Hindlimb muscle (tissue), 1 donor: ENCODE results near the gene ELOB. TPM values are rescaled to one million over a fixed set of nuclear protein-coding genes. Genes with fewer than 3 reads are reported as not detected.

Source experiments
- DNase-seq: peaks from one replicate; pipeline ENCODE4 v3.0.0-alpha.2; 2013
- polyA plus RNA-seq: library from polyadenylated mRNA; unstranded; fragments of 120-200 nt; gene quantifications from one replicate; pipeline ENCODE4 v1.2.1, GENCODE V29; 2013; ENCODE audit not compliant: insufficient read length

The ELOB gene
- polyA plus RNA-seq, 1 donor, result 148 TPM

DNA sequence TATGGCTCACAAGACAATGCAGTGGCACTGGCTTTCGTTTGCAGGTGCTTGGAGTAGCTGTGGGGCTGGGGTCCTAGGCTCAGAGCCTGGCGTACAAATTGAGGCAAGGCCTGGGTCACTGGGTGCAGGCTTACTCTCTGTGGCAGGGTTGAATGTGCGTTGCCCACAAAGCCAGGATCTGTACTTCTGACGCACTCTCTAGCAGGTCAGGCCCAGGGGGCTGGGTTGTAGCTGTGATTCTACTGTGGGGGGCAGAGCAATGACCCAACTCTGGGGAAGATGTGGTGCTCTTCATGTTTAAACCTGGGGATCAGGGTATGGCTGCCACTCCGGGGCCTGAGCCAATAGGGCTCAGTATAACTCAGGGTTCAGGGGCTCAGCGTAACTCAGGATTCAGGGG lies 33.6 kb upstream of the ELOB start:
- DNase-seq, result no peak

DNA sequence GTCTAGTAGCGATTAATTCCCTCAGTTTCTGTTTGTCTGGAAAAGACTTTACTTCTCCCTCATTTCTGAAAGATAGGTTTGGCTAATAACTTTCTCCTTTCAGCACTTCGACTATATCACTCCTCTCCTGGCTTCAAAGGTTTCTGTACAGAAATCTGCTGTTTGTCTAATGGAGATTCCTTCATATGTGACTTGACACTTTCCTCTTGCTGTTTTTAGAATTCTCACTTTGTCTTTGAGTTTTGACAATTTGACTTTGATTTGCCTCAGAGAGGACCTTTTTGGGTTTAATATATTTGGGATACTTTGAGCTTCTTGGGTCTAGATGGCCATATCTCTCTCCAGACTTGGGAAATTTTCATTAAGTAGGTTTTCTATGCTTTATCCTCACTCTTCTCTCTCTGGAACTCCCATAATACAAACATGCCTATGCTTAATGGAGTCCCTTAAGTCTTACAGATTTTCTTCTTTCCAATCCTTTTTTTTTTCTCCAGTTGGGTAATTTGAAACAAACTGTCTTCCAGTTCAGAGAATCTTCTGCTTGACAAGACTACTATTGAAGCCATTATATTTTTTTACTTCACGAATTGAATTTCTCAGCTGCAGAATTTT lies 32.2 kb upstream of the ELOB start:
- DNase-seq, result no peak

DNA sequence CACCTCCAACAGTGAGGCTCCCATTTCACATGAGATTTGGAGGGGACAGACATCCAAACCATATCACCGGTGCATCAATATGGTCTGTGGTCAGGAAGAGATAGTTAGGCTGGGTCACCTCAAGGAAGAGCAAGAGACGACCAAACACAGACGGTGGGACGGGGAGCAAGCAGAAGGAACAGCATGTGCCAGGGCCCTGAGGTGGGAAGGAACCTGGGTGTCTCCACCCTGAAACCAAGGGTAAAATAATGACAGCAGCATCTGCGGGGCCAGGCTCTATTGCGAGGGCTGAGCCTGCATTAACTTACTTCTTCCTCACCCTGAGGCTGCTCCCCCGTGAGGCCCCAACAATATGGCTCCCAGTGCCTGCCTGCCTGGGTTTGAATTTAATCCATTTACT lies 31.1 kb upstream of the ELOB start:
- no peak for DNase-seq

DNA sequence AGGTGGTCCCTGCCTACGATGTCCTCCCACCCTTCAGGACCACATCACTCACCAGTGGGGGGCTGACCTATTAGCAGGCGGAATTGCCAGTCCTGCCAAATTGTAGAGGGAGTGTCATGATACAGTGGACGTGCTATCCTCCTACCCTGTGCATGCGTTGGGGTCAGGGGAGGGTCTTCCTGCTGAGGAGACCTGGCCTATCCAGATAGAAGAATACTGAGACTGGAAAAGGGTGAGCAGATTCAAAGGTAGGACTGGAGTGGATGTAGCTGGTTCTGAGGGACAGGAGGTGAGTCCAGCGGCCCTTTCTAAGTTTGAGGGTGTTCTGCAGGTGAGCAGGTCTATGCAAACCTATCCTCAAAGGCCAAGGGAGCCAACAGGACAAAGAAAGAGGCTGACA lies 29.2 kb upstream of the ELOB start:
- DNase-seq, result no peak

DNA sequence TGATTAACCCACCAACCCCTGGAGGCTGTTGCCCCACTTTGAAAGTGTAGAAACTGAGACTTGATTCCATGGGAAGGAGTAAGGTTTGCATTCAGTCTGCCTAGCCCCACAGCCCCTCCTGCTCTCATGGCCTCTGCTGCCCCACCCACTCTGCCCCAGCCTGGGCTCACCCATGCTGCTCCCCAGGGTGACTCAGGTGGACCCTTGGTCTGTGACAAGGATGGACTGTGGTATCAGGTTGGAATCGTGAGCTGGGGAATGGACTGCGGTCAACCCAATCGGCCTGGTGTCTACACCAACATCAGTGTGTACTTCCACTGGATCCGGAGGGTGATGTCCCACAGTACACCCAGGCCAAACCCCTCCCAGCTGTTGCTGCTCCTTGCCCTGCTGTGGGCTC lies 27.6 kb upstream of the ELOB start:
- DNase-seq, result no peak

DNA sequence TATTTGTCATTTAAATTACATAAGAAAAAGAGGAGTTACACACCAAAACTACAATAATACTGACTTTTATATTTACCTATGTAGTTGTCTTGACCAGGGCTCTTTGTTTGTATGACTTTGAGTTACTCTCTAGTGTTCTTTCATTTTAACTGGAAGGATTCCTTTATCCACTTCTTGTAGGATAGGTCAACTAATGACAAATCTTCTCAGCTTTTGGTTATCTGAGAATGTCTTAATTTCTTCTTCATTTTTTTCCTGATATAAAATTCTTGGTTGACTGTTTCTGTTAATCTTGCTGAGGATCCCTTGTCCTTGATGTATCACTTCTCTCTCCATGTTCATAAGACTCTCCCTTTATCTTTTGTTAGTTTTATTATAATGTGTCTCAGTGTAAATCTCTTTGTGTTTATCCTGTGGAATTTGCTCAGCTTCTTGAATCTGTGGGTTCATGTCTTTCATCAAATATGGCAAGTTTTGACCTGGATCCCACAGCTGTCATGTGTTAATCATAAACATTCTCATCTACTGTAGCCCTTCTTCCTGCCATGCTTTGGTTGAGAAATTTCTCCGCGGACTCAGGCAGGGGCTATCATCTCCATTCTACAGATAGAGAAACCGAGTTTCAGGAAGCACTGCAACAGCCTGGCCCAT lies 26.6 kb upstream of the ELOB start:
- DNase-seq, result no peak

DNA sequence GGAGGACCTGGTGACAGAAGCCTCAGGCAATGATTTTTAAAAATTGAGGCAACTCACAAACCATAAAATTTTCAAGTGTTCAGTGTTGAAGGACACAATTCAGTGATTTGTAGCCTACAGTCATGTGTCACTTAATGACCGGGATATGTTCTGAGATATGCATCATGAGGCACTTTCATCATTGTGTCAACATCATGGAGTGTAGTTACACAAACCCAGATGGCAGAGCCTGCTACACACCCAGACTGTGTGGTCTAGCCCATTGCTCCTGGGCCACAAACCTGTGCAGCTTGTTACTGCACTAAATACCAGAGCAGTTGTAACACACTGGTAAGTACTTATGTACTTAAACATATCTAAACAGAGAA lies 22.8 kb upstream of the ELOB start:
- no peak for DNase-seq

DNA sequence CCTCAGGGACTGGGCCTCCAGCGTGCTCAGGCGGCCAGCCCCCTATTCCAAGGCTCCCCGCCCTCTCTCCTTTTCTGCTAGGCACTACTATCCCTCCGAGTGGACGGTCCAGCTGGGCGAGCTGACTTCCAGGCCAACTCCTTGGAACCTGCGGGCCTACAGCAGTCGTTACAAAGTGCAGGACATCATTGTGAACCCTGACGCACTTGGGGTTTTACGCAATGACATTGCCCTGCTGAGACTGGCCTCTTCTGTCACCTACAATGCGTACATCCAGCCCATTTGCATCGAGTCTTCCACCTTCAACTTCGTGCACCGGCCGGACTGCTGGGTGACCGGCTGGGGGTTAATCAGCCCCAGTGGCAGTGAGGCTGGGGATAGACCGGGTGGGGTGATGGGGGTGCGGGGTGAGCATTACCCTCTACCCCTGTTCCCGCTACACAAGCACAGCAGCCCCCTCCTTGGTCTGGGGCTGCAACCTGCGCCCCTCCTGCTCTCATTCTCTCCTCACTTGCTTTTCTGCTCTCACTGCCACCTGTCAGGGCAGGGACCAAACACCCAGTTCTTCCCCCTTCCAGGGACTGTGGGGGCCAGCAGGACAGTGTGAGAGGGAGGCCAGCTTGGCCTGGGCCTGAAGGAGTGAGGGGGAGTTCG lies 22.3 kb upstream of the ELOB start:
- DNase-seq, result no peak

DNA sequence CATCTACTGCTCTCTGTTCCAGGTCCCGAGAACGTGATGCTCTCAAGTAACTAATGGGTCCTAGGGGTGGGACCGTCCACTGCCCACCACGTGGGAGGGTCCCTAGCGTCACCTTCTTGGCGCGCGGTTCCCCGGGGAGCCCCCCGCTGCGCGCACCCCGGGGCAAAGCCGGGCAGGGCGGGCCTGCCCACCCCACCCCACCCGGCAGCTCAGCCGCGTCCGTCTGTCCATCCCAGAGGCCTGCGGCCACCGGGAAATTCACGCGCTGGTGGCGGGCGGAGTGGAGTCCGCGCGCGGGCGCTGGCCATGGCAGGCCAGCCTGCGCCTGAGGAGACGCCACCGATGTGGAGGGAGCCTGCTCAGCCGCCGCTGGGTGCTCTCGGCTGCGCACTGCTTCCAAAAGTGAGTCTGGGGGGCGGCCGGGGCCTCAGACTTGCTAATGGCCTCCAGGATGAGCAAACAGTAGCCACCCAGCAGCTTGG lies 21.7 kb upstream of the ELOB start:
- no peak for DNase-seq

DNA sequence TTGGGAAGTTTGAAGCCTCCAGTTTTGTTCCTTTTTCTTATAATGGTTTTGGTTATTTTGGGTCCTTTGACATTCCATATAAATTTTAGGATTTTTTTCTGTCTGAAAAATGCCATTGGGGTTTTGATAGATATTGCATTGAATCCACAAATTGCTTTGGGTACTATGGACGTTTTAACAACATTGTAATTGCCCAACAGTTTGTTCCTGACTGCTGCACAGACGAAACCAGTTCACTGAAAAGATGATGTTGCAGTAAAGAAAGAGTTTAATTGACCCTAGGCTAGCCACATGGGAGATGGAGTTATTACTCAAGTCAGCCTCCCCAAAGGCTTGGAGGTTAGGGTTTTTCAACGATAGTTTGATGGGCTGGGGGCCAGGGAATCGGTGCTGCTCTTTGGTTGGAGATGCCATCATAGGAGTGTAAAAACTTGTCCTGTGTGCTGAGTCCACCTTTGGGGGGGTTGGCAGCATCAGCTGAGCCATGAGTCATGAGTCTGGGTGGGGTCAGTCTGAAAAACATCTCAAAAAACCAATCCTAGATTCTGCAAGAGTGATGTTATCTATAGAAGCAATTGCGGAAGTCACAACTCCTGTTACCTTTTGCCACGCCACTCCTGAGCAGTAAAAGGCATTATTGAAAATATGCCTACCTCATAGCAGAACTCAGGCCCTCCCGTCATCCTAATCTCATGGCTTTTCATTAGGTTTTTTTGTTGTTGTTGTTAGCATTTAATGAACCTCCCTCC lies 18.5 kb upstream of the ELOB start:
- no peak for DNase-seq

DNA sequence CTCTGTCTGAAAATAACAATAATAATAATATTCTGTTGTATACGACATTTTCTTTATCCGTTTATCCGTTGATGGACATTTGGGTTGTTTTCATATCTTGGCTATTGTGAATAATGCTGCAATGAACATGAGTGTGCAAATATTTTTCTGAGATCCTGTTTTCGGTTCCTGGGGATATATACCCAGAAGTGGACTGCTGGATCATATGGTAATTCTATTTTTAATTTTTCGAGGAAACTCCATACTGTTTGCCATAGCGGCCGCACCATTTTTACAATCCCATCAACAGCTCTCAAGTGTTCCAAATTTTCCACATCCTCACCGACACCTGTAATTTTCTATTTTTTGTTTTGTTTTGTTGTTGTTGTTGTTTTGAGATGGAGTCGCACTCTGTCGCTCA lies 15.9 kb upstream of the ELOB start:
- no peak for DNase-seq

DNA sequence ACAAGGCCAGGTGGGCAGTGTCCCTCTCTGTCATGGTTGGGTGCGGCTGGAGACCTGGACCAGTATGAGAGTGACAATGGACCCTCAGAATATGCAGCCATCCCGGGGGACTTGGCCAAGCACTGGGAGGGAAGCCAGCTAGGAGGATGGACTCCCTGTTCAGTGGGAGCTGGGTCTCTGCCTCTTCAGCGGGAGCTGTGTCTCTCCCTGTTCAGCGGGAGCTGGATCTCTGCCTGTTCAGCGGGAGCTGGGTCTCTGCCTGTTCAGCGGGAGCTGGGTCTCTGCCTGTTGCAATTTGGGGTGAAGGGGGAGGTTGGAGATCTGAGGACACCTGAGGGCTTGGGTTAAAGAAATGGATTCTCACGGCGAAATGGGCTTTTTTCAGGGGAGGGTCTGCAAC lies 14.1 kb upstream of the ELOB start:
- no peak for DNase-seq

DNA sequence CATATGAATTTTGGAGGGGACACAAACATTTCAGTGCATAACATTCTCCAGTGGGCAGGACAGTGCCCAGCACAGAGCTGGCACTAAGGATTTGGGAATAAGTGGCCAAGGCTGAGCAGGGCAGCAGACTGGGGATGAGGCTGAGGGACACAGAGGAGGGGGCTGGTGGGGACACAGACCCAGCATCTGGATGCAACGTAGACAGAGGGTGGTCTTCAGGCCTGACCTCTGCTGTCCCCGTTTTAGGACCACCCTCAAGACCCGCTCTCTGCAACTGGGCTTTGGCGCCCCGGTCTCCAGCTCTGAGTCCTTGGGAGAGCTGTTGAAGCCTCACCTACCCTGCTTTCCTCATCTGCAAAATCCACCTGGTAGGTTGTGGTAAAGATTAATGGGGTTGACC lies 13.6 kb upstream of the ELOB start:
- DNase-seq, result no peak

DNA sequence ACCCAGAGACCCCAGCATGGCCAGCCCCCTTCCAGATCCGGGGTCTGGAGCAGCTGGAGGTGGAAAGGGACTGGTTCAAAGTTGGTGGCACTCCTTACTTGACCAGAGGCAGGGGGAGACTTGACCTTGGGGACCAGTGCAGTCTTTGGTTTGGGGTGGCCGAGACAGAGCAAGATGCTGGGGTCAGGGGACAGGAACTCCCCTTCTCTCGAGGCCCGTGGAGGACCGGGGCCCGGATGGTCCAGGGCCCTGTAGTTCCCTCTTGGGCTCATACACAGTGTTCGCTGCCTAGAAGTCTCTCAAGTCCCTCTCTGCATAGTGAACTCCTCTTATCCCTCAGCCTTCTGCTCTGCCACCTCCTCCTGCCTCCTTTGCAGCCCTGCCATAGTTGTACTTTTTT lies 10.9 kb upstream of the ELOB start:
- no peak for DNase-seq

DNA sequence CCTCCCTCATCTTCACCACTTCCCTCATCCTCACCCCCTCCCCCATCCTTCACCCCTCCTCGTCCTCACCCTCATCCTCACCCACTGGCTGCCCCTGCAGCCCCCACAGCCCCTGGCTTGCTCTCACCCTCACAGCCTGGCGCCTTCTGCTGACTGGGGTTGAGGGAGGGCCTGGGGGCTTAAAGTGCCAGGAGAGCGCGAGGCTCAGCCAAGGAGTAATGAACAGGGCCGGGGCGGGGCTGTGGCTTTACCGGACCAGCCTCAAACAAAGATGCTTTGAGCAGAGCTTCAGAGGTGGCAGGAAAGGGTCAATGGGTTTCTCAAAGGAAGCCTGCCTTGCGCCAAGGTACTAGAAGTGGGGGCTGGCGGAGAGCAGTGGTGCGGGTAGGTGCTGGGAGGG lies 10.3 kb upstream of the ELOB start, which contains the start of gene PRSS33:
Gene PRSS33 (minus strand): TSS at position 155 of the 400 bp plus-strand sequence. CDS start 1,013 bp downstream, outside the sequence.
- no peak for DNase-seq

DNA sequence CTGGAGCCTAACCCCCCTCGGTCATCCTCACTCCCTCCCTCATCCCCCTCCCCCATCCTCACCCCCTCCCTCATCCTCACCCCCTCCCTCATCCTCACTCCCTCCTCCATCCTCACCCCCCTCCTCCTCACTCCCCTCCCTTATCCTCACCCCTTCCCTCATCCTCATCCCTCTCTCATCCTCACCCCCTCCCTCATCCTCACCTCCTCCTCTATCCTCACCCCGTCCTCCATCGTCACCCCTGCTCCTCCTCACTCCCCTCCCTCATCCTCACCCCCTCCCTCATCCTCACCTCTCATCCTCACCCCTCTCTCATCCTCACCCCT lies 9.7 kb upstream of the ELOB start:
- no peak for DNase-seq

DNA sequence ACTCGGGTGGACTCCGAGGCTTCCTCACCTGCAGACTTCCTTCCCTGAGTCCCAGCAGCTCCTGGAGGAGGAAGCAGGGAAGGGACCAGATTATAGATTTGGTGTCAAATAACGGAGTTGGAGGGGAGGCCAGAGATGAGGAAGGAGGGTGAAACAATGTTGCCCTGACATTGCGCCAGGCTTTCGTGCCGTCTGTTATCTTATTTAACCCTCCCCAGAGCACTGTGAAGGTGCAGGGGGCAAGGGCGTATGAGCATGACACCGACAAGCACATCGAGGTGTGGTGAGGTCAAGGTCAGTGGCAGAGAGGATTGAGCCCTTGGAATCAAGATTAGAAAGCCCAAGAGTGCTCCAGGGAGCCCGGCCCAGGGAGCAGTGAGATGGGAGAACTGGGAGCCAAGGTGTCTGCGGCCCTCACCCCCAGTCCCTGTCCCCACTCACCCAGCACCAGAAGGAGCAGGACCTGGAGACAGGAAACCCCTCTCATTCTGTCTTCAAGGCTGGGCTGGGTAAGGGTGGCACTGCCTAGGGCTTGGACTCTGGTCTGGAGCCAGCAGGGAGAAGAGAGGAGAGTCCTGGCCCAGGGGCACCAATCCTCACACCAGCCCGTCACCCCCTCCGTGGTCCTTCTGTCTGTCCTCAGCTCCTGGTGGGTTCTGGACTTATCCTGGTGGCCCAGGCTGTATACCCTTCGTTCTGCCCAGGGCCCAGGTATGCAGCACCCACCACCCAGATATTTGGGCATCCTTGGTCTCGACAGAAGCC lies 9.2 kb upstream of the ELOB start:
- DNase-seq, result no peak

DNA sequence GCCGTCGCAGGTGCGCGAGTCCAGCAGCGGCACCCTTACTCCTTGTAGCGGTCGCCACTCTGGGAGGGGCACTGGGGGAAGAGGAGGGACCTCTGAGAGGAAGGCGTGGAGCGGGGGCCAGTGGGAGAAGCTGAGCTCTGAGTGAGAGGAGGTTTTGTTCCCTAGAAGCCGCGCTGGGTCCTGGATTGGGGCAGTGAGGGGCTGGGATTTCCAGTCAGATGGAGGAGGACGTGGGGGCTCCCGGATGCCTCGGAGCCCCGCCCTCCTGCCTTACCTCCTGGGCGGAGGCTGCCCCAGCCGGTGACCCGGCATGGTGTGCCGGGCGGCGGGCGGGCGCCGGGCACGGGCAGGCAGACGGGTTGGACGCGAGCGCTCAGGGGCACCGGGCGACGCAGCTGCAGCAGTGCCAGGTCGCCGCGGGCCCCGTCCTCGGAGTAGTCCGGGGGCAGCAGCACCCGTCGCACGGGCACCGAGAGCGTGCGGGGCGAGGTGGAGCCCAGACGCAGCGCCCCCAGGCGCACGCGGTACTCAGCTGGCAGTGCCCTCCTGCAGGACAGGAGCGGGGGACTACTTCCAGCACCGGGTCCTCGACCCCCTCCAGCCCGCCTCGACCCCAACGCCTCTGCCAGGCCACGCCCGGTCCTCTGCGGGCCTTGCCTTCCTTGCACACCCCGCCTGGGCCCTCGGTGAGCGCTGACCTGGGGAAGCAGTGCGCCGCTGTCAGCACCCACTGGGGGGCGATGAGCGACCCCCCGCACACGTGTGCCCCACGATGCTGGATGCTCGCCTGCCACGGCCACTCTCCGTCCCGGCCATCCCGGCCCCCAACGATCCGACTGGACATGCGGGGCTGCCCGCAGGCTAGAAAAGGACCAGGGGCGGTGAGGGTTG lies 8.3 kb upstream of the ELOB start:
- no peak for DNase-seq

DNA sequence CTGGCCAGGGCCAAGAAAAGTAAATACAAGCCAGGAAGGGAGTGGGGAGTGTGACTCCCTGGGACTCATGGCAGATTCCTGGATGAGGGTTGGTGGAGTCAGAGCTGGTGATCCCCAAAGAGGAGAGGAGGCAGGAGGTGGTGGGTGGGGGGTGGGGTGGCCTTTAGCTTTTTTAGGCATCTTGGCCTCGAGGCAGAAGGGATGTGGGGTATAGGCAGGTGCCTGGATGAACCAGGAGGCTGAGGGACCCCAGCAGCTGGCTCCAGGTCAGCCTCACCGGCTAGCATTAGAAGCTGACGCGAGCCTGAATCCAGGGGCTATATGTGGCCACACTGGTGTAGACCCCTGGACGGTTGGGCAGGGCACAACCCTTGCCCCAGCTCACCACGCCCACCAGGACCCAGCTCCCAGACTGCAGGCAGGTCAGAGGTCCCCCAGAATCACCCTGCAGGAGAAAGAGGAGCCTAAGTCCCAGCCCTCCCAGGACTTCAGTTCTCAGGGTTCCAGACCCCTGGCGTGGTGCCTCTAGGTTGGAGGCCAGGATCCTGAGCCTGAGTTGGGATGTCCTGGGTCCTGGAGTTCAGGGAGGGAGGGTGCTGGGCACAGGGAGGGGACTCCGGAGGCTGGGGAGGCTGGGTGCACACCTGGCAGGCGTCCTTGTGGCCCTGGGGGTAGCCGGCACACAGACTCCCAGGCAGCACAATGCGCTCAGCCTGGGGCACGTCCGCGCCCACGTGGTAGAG lies 7.4 kb upstream of the ELOB start:
- DNase-seq, result no peak

DNA sequence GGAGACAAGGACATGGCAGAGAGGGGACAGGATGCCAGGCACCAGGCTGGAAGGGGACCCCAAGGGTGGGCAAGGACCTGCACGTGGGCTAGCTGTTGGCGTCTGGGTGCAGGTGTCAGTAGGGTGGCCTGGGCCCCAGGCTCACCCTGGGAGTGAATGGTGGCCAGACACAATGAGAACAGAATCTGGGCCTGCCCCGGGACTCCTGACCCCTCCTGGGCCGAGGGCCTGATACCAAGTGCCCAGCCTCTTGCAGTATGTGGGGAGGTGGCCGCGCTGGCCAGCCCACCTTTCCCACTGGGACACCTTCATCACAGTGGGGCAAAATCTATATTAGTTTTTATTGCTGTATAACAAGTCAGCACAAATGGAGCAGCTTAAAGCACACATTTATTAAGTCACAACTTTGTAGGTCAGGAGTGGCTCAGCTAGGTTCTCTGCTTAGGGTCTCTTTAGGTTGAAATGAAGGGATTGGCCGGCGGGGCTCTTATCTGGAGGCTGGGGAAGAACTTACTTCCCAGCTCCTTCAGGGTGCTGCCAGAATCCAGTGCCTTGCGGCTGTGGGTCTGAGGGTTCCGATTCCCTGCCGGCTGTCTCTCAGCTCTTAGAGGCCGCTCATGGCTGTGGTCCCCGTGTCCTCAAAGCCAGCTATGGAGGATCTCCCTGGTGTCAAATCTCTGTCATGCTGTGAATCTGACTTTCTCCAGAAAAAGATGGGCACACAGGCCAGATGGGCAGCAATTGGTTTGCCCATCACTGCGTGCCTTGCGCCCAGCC lies 6.7 kb upstream of the ELOB start:
- DNase-seq, result no peak
